ENCODE measurements around the gene APLNR. TPM values are rescaled to one million over a fixed set of nuclear protein-coding genes. Genes with fewer than 3 reads are reported as not detected.

Gene APLNR
- total RNA-seq, 1 donor from 2014 or later, result 48.8 TPM

DNA sequence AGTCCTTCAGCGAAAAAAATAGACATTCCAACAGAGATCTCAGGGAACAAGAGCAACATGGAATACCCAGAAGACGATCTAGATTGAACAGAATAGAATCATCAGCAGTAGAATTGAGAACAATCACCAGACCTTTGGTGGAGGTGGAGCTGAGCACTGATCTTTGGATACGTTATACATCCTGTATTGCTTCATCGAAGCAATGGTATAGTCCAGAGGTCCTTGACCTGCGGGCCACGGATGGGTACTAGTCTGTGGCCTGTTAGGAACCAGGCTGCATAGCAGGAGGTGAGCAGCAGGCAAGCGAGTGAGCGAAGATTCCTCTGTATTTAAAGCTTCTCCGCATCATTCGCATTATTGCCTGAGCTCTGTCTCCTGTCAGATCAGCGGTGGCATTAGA lies 37.7 kb downstream of the APLNR start:
- no peak overlapping the region for H3K27ac Mint-ChIP-seq (ENCODE audit: unreplicated experiment)
- TF ChIP-seq, protein P1, sequence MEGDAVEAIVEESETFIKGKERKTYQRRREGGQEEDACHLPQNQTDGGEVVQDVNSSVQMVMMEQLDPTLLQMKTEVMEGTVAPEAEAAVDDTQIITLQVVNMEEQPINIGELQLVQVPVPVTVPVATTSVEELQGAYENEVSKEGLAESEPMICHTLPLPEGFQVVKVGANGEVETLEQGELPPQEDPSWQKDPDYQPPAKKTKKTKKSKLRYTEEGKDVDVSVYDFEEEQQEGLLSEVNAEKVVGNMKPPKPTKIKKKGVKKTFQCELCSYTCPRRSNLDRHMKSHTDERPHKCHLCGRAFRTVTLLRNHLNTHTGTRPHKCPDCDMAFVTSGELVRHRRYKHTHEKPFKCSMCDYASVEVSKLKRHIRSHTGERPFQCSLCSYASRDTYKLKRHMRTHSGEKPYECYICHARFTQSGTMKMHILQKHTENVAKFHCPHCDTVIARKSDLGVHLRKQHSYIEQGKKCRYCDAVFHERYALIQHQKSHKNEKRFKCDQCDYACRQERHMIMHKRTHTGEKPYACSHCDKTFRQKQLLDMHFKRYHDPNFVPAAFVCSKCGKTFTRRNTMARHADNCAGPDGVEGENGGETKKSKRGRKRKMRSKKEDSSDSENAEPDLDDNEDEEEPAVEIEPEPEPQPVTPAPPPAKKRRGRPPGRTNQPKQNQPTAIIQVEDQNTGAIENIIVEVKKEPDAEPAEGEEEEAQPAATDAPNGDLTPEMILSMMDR (IDR thresholded peaks at IDR 0.05; ENCODE audit: unreplicated experiment), result no peak
- no peak for DNase-seq (ENCODE audit: low spot score)
- no peak overlapping the region for H3K4me3 Mint-ChIP-seq (ENCODE audit: unreplicated experiment)
- H3K9me3 Mint-ChIP-seq (ENCODE audit: unreplicated experiment), result no peaks in the 10 kb centered on the region
- H3K4me1 Mint-ChIP-seq (ENCODE audit: unreplicated experiment), result peaks cover 39% of the 10 kb centered on the region
- H3K36me3 Mint-ChIP-seq (ENCODE audit: low read depth, unreplicated experiment), result no peaks in the 10 kb centered on the region
- peaks cover 12% of the 10 kb centered on the region for H3K27me3 Mint-ChIP-seq (ENCODE audit: unreplicated experiment)

DNA sequence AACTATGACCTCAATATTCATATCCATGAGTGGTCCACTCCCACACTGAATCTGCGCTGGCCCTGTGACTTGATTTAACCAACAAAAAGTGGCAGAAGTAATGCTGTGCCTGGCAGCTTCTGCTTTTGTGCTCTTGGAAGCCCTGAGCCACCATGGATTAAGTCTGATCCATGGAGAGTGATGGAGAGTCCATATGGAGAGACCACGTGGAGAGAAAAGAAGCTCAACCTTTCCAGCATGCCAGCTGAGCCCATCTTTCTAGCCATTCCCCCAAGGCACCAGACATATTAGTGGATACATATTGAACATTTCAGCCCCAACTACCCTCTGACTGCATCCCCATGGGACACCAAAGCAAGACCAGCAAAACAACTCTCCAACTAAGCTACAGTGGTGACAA lies 39.3 kb downstream of the APLNR start:
- H3K27me3 Mint-ChIP-seq (ENCODE audit: unreplicated experiment), result peaks cover 8% of the 10 kb centered on the region
- no peak for DNase-seq (ENCODE audit: low spot score)

DNA sequence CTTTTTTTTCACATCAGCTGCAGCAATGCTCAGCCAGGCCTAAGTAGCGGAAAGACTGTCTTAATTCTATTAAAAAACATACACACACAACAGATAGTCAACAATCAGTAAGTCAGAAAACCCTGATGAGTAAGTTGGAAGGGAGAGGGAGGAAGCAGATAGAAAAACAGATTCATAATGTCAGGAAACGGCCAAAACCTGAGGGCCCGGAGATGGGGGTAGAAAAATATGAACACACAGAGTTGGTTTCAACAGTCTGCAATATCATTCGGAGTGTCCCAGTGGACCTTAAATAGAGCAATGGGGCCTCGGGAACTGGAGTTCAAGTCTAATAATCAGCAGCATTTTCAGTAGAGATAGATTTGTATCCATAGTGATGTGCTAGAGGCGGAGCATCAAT lies 40.5 kb downstream of the APLNR start:
- peaks cover 4% of the 10 kb centered on the region for H3K36me3 Mint-ChIP-seq (ENCODE audit: low read depth, unreplicated experiment)
- TF ChIP-seq, protein P1 (IDR thresholded peaks at IDR 0.05; ENCODE audit: unreplicated experiment), result no peak
- peaks cover 10% of the 10 kb centered on the region for H3K27me3 Mint-ChIP-seq (ENCODE audit: unreplicated experiment)
- no peaks in the 10 kb centered on the region for H3K9me3 Mint-ChIP-seq (ENCODE audit: unreplicated experiment)
- H3K4me1 Mint-ChIP-seq (ENCODE audit: unreplicated experiment), result peaks cover 60% of the 10 kb centered on the region
- H3K4me3 Mint-ChIP-seq (ENCODE audit: unreplicated experiment), result no peak overlapping the region
- no peak for DNase-seq (ENCODE audit: low spot score)
- H3K27ac Mint-ChIP-seq (ENCODE audit: unreplicated experiment), result peak overlapping the region; percentile 54

More for the DNA sequence above, 39.3 kb downstream of the APLNR start:
- Mint-ChIP-seq H3K36me3 (ENCODE audit: low read depth, unreplicated experiment) (peaks cover 4% of the 10 kb centered on the region), H3K9me3 (ENCODE audit: unreplicated experiment) (no peaks in the 10 kb centered on the region), H3K27ac (ENCODE audit: unreplicated experiment) (no peak overlapping the region), H3K4me1 (ENCODE audit: unreplicated experiment) (peaks cover 48% of the 10 kb centered on the region), H3K4me3 (ENCODE audit: unreplicated experiment) (no peak overlapping the region)
- TF ChIP-seq, protein P1 (IDR thresholded peaks at IDR 0.05; ENCODE audit: unreplicated experiment), result no peak

DNA sequence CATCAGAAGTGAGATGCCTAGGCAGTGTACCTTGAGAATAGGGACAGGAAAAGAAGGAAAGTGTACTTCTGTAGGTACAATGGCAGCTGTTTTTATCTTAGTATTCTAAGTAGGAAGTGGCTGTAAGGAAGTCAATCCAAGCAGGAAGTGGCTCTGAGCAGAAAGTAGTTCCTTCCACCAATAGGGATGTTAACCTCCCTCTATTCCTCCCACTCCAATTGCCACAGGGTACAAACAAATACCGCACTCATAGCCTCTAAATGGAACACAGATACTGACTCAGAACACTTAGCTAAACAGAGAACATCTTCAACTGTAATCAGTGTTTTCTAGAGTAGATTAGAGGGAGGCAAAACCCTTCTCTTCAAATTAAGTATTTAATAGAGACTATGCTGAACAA lies 44.7 kb downstream of the APLNR start:
- Mint-ChIP-seq H3K4me3 (ENCODE audit: unreplicated experiment) (no peak overlapping the region), H3K9me3 (ENCODE audit: unreplicated experiment) (no peaks in the 10 kb centered on the region), H3K36me3 (ENCODE audit: low read depth, unreplicated experiment) (peaks cover 15% of the 10 kb centered on the region), H3K27me3 (ENCODE audit: unreplicated experiment) (peaks cover 5% of the 10 kb centered on the region), H3K4me1 (ENCODE audit: unreplicated experiment) (peaks cover 59% of the 10 kb centered on the region), H3K27ac (ENCODE audit: unreplicated experiment) (peak overlapping the region; percentile 17)
- DNase-seq (ENCODE audit: low spot score), result no peak
- TF ChIP-seq, protein P1 (IDR thresholded peaks at IDR 0.05; ENCODE audit: unreplicated experiment), result no peak

DNA sequence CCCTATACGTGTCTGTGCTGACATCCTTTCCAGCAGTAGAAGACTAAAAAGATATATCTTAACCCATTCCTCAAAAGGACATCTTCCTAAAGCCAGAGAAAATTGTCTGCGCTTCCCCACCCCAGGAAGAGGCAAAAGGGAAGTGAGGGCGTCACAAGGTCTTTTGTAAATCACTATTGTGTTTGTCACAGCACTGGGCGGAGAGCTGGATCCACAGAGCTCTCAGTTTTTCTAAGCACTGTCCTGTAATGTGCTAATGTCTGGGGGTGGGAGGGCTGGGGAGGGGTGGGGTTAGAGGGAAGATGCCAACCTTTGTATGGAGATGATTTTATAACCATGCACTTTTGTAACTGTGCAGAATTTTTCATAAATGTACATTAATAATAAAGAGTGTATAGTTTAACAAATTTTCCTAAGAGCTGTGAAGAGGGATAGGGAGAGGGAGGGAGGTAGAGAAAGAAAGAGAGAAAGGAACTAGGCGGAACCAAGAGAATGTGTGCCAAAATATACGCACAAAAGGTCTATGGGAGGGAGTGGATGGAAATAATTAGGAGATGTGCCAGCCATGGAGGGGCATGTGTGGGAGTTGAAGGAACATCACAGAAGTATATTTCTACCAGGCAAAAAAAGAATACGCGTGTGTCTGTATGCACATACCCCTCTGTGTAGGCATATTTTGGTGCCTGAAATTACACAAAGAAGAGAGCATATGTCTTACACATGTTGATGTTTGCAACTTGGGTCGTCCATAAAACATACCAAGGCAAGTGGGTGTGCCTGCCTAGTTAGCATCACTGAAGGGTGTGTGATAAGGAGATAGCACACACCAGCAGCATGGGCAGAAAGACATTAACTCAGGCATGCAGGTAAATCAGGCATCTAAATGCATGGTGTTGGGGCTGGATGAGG lies 45.5 kb downstream of the APLNR start:
- Mint-ChIP-seq H3K4me3 (ENCODE audit: unreplicated experiment) (no peak overlapping the region), H3K4me1 (ENCODE audit: unreplicated experiment) (peaks cover 56% of the 10 kb centered on the region), H3K9me3 (ENCODE audit: unreplicated experiment) (no peaks in the 10 kb centered on the region), H3K36me3 (ENCODE audit: low read depth, unreplicated experiment) (peaks cover 18% of the 10 kb centered on the region), H3K27me3 (ENCODE audit: unreplicated experiment) (peaks cover 5% of the 10 kb centered on the region), H3K27ac (ENCODE audit: unreplicated experiment) (peak overlapping the region; percentile 85)
- DNase-seq (ENCODE audit: low spot score), result no peak
- TF ChIP-seq, protein P1 (IDR thresholded peaks at IDR 0.05; ENCODE audit: unreplicated experiment), result no peak
